Muscle layer of duodenum (tissue), 2 donors: ENCODE results near the gene UBE2O.
"Not testable (repeated sequence)": the region's sequence is repeated elsewhere in the genome, so short reads cannot be mapped to it uniquely, and the experiment has no call there.

Source experiments
- H3K27ac ChIP-seq: one replicate; pipeline ENCODE4 v1.7.0; 2013; ENCODE audit warnings: mild to moderate bottlenecking, low read length
- H3K27me3 ChIP-seq: one replicate; pipeline ENCODE4 v1.7.0; 2013; ENCODE audit warnings: low read depth, mild to moderate bottlenecking, control low read depth, low read length
- H3K36me3 ChIP-seq, 2 donors: one replicate each; pipeline ENCODE4 v1.7.0; 2013; ENCODE audit warnings: low read length in 2 of 2, control low read depth in 1 of 2, mild to moderate bottlenecking in 1 of 2; ENCODE audit not compliant: insufficient read depth in 2 of 2, control insufficient read depth in 1 of 2
- H3K4me1 ChIP-seq, 2 donors: one replicate each; pipeline ENCODE4 v1.7.0; 2013; ENCODE audit warnings: low read length in 2 of 2, mild to moderate bottlenecking in 2 of 2, control low read depth in 1 of 2, moderate library complexity in 1 of 2; ENCODE audit not compliant: insufficient read depth in 2 of 2, control insufficient read depth in 1 of 2
- H3K4me3 ChIP-seq, 2 donors: one replicate each; pipeline ENCODE4 v1.7.0; 2013; ENCODE audit warnings: low read length in 2 of 2, low read depth in 1 of 2, mild to moderate bottlenecking in 1 of 2
- H3K9me3 ChIP-seq, 2 donors: one replicate each; pipeline ENCODE4 v1.7.0; 2013; ENCODE audit warnings: low read length in 2 of 2, control low read depth in 1 of 2, mild to moderate bottlenecking in 1 of 2; ENCODE audit not compliant: control insufficient read depth in 1 of 2
- donor health status: healthy.

Gene UBE2O

GRCh38 chr17:76356803-76357456, 96.0 kb downstream of the UBE2O start:
- H3K9me3 ChIP-seq, result no peaks in the 10 kb centered on the region
- H3K27me3 ChIP-seq, result no peaks in the 10 kb centered on the region
- H3K27ac ChIP-seq, result no peak overlapping the region
- no peaks in the 10 kb centered on the region for H3K36me3 ChIP-seq
- peaks cover 0 to 15% of the 10 kb centered on the region in 2 donors for H3K4me1 ChIP-seq
- H3K4me3 ChIP-seq, result no peak overlapping the region

GRCh38 chr17:76354747-76355310, 98.1 kb downstream of the UBE2O start:
- Histone ChIP-seq H3K27ac (no peak overlapping the region), H3K4me1 (peaks cover 0 to 13% of the 10 kb centered on the region in 2 donors), H3K36me3 (no peaks in the 10 kb centered on the region), H3K4me3 (no peak overlapping the region), H3K9me3 (no peaks in the 10 kb centered on the region), H3K27me3 (no peaks in the 10 kb centered on the region)

GRCh38 chr17:76354317-76354729, 98.6 kb downstream of the UBE2O start:
- Histone ChIP-seq H3K27me3 (no peaks in the 10 kb centered on the region), H3K4me3 (peak overlapping the region; percentile 72 to 94), H3K9me3 (no peaks in the 10 kb centered on the region), H3K36me3 (no peaks in the 10 kb centered on the region), H3K4me1 (peaks cover 0 to 13% of the 10 kb centered on the region in 2 donors), H3K27ac (peak overlapping the region; percentile 80)

- Histone ChIP-seq H3K4me3 (peak within 1 kb of the TSS; percentile 72 to 94), H3K4me1 (peaks cover 0 to 13% of the 10 kb centered on the region in 2 donors), H3K9me3 (no peaks in the 10 kb centered on the region), H3K27me3 (no peaks in the 10 kb centered on the region), H3K27ac (peak within 1 kb of the TSS; percentile 80), H3K36me3 (no peaks in the 10 kb centered on the region)
Observed at GRCh38 chr17:76353599-76354316, 99.2 kb downstream of the UBE2O start, which contains the start of gene PRPSAP1. Gene PRPSAP1, minus strand, starts transcription at chr17:76353916. Its CDS starts 213 bp downstream, at chr17:76353703.

DNA sequence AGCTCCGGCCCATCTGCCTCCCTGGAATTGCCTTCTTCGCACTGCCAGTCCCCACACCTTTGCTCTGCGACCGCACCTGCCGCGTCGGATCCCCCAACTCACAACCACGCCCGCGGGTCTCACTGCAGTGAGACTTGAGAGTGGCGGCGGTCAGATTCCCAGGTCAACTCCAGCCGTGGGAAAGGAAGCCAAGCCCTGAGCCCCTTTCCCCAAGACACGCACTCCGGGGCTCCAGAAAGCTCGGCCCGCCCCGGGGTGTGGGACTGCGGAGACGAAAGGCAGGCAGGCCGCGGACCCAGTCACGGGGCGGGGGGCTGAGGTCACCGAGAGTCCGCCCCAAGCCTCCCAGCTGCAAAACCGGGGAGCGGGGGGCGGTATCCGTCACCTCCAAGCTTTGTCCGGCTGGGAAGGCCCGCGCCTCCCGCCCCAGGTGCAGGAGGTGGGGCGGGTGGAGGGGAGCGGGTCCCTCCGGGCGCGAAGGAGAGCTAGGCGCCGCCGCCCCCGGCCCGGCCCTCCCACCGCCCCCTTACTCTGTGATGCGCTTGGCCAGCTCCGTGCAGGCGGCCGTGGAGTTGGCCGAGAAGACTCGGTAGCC, 99.9 kb downstream of the UBE2O start:
- Histone ChIP-seq H3K36me3 (no peaks in the 10 kb centered on the region), H3K4me1 (peaks cover 0 to 13% of the 10 kb centered on the region in 2 donors), H3K27me3 (no peaks in the 10 kb centered on the region), H3K27ac (no peak overlapping the region), H3K4me3 (peak overlapping the region; percentile 72 to 94), H3K9me3 (no peaks in the 10 kb centered on the region)

DNA sequence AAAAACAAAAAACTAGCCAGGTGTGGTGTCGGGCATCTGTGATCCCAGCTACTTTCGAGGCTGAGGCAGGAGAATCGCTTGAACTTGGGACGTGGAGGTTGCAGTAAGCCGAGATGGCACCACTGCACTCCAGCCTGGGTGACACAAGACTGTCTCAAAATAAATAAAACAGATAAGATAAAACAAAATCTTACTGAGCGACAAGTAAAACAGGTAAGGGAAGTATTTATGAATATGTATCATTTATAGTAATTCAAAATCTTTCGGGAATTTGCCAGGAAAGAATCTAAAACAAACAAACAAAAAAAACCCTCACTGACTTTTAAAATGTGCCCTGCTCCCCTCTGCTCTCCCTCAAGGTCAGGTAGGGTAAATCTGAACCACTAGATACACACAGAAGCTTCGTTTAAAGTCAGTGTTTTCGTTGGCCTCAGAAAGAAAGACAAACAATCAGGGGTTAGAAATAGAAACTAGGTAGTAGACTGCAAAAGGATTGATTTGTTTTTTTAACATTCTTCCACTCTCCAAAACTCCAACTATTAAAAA, 101.4 kb downstream of the UBE2O start:
- no peaks in the 10 kb centered on the region for H3K27me3 ChIP-seq
- no peak overlapping the region for H3K27ac ChIP-seq
- no peak overlapping the region for H3K4me3 ChIP-seq
- H3K4me1 ChIP-seq, result peaks cover 0 to 13% of the 10 kb centered on the region in 2 donors
- no peaks in the 10 kb centered on the region for H3K9me3 ChIP-seq
- peaks cover 0 to 10% of the 10 kb centered on the region in 2 donors for H3K36me3 ChIP-seq

DNA sequence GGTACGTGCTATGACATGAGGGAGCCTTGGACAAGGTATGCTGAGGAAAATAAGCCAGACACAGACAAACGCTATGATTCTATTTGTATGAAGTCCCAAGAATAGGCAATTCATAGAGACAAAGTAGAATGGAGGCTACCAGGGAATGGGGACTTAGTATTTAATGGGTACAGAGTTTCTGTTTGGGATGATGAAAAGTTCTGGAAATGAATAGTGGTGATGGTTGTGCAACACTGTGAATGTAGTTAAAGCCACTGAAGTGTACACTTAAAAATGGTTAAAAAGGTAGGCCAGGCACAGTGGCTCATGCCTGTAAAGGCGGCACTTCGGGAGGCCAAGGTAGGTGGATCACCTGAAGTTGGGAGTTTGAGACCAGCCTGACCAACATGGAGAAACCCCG, 102.5 kb downstream of the UBE2O start:
- Histone ChIP-seq H3K27me3 (no peaks in the 10 kb centered on the region), H3K36me3 (peaks cover 10 to 22% of the 10 kb centered on the region in 2 donors), H3K4me1 (peaks cover 0 to 13% of the 10 kb centered on the region in 2 donors), H3K4me3 (no peak overlapping the region), H3K27ac (no peak overlapping the region), H3K9me3 (no peaks in the 10 kb centered on the region)

DNA sequence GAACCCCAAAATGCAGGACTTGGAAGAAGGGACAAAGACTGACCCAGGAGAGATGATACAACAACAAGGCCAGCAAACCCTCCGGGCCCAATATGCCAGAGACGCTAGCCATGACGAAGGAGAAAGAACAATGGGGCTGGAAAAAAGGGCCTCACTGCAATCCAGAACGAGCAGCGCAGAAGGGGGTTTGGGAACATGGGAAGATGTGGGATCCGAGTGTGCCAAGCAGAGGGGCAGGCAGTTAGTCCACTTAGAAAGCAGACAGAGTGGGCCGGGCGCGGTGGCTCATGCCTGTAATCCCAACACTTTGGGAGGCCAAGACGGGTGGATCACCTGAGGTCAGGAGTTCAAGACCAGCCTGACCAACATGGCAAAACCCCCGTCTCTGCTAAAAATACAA, 106.0 kb downstream of the UBE2O start:
- not testable (repeated sequence) for H3K27me3 ChIP-seq, H3K4me3 ChIP-seq, H3K4me1 ChIP-seq

GRCh38 chr17:76345377-76345974, 107.5 kb downstream of the UBE2O start:
- Histone ChIP-seq H3K27me3 (no peaks in the 10 kb centered on the region), H3K36me3 (peaks cover 23 to 49% of the 10 kb centered on the region in 2 donors), H3K4me3 (no peak overlapping the region), H3K4me1 (no peaks in the 10 kb centered on the region), H3K27ac (no peak overlapping the region), H3K9me3 (no peaks in the 10 kb centered on the region)

More for the DNA sequence above, 106.0 kb downstream of the UBE2O start:
- H3K36me3 ChIP-seq, result peaks cover 21 to 38% of the 10 kb centered on the region in 2 donors
- not testable (repeated sequence) for H3K27ac ChIP-seq, H3K9me3 ChIP-seq

DNA sequence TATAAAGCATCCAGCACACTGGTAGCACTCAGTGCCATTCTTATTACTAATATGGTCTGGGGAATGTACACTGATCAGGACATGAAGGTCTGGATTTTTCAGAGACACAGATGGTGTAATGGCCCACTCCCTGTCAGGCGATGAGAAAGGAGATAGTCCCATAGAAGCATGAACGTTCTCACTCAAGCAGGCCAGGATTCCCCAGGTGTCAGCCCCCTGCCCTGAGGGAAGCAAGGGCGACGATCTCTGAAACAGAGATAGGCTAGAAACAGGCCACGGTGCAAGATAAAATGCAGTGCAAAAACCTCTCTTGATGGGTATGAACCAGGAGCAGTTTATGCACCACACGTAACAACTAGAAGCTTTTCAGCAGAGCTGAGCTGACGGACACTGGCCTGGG, 109.8 kb downstream of the UBE2O start:
- Histone ChIP-seq H3K9me3 (no peaks in the 10 kb centered on the region), H3K4me3 (no peak overlapping the region), H3K36me3 (peaks cover 27 to 49% of the 10 kb centered on the region in 2 donors), H3K27me3 (no peaks in the 10 kb centered on the region), H3K27ac (no peak overlapping the region), H3K4me1 (peaks cover 0 to 1% of the 10 kb centered on the region in 2 donors)
